Nephron progenitor cell (in vitro differentiated cells): Measurements from ENCODE around the gene SULT2B1.
A peak's percentile ranks its signal among the peaks of the same experiment; 100 is the strongest.

ENCODE experiments used
- DNase-seq: peaks from one replicate; pipeline ENCODE4 v3.0.0; 2021
- H3K27ac Mint-ChIP-seq: 2 replicates; pipeline ENCODE4 v1.8.0; 2021; ENCODE audit warnings: mild to moderate bottlenecking, moderate library complexity, mixed read lengths
- H3K27me3 Mint-ChIP-seq: 2 replicates; pipeline ENCODE4 v1.8.0; 2021; ENCODE audit warnings: mild to moderate bottlenecking, low read depth, mixed read lengths; ENCODE audit not compliant: poor library complexity
- H3K36me3 Mint-ChIP-seq: 2 replicates; pipeline ENCODE4 v1.8.0; 2021; ENCODE audit warnings: low read depth, mixed read lengths
- H3K4me1 Mint-ChIP-seq: 2 replicates; pipeline ENCODE4 v1.8.0; 2021; ENCODE audit warnings: mixed read lengths
- H3K4me3 Mint-ChIP-seq: 2 replicates; pipeline ENCODE4 v1.8.0; 2021; ENCODE audit warnings: mild to moderate bottlenecking, moderate library complexity, mixed read lengths
- H3K9me3 Mint-ChIP-seq: 2 replicates; pipeline ENCODE4 v1.8.0; 2021; ENCODE audit warnings: mild to moderate bottlenecking, moderate library complexity, mixed read lengths
- TF ChIP-seq, protein P1 (sequence below): fragments of 200-600 bp; sonication (generic); IDR thresholded peaks from 2 replicates; pipeline ENCODE4 v1.5.0; 2021; ENCODE audit warnings: antibody characterized with exemption

The SULT2B1 gene

DNA sequence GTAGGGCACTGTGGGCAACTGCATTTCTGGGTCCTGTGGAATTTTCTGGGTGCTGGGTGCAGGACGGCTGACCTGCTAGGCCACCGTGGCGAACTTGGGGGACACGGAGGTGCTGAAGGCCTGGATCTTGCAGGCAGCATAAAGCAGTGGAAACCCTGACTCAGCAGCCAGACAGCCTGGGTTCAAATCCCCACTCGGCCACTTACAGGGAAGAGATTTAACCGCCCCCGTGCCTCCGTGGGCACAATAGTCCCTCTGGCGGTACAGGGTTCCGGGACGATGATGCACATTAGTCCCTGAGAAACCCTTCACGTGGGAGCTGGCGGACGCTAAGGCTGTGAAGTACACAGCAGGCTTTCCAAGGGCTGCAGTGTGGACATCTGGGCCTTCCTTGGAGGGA lies 59.9 kb downstream of the SULT2B1 start:
- no peaks in the 10 kb centered on the region for H3K27me3 Mint-ChIP-seq
- no peak overlapping the region for H3K27ac Mint-ChIP-seq
- no peaks in the 10 kb centered on the region for H3K9me3 Mint-ChIP-seq
- H3K4me1 Mint-ChIP-seq = peaks cover 31% of the 10 kb centered on the region
- TF ChIP-seq, protein P1, sequence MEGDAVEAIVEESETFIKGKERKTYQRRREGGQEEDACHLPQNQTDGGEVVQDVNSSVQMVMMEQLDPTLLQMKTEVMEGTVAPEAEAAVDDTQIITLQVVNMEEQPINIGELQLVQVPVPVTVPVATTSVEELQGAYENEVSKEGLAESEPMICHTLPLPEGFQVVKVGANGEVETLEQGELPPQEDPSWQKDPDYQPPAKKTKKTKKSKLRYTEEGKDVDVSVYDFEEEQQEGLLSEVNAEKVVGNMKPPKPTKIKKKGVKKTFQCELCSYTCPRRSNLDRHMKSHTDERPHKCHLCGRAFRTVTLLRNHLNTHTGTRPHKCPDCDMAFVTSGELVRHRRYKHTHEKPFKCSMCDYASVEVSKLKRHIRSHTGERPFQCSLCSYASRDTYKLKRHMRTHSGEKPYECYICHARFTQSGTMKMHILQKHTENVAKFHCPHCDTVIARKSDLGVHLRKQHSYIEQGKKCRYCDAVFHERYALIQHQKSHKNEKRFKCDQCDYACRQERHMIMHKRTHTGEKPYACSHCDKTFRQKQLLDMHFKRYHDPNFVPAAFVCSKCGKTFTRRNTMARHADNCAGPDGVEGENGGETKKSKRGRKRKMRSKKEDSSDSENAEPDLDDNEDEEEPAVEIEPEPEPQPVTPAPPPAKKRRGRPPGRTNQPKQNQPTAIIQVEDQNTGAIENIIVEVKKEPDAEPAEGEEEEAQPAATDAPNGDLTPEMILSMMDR = no peak
- H3K36me3 Mint-ChIP-seq = peaks cover 12% of the 10 kb centered on the region
- DNase-seq = no peak
- no peak overlapping the region for H3K4me3 Mint-ChIP-seq

DNA sequence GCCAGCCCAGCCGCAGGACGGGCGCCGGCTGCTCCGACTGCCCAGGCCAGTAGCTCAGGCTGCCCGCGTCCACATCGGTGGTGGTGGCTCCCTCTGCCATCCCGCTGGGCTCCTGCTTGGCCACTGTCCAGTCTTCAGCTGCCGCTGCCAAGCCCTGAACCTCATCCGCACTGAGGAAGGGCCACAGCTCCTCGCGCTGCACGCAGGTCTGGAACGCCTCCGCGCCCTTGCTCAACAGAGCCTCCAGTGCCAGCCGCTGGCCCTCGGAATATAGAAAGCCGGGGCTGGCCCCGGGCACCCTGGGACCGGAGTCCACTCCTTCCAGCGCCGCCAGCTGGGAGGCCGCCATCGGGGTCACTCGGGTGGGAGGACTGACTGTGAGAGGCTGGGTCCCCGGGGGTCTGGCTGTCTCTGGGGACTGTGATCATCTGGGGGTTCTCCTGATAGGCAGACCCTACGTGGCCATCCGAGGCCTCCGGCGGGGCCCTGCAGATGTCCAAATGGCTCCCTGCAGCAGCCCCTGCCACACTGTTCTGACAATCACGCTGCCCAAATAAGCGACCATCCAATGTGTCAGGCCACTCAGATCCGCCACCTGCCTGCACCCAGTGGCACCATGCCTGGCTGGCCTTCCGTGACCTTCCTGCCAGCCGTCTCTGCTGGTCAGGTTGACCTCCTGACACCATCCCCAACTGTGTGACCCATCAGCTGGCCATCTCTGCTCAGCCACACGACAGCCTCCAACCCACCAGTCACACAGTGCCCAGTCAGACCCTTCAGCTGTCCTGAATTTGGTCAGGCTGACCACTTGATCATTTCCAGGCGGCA lies 61.3 kb downstream of the SULT2B1 start:
- Mint-ChIP-seq H3K27ac (peak overlapping the region; percentile 98), H3K9me3 (no peaks in the 10 kb centered on the region), H3K4me3 (no peak overlapping the region), H3K4me1 (peaks cover 44% of the 10 kb centered on the region), H3K36me3 (peaks cover 14% of the 10 kb centered on the region), H3K27me3 (no peaks in the 10 kb centered on the region)
- DNase-seq = no peak
- TF ChIP-seq, protein P1 = no peak

DNA sequence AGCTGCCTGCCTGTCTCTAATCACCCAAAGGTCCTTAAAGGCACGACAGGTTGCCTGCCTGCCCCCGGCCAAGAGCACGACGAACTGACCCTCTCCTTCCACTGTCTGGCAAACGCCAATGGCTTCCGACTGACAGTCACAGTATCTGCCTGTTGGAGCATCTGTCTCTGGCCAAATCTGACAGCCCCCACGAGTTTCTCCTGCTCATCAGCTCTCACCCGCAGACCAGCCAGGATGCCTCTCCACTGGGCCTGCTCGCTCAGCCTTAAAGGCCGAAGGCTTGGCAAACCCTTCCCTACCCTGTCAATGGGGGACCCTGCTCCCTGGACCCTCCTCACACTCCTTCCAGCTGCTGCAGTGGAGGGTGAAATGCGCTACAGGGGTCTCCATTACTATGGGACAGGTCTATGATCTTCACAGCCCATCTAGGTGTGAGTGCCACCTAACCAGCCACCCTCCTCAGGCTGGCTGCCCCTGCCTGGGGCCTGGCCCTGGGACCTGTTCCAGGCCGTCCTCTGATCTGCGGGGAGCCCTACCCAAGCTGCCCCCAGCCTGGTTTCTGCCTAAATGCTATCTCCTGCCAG lies 62.0 kb downstream of the SULT2B1 start:
- Mint-ChIP-seq H3K9me3 (no peaks in the 10 kb centered on the region), H3K36me3 (peaks cover 19% of the 10 kb centered on the region), H3K4me3 (no peak overlapping the region), H3K27ac (peak overlapping the region; percentile 98), H3K4me1 (peaks cover 51% of the 10 kb centered on the region), H3K27me3 (no peaks in the 10 kb centered on the region)
- TF ChIP-seq, protein P1 = no peak
- DNase-seq = no peak

DNA sequence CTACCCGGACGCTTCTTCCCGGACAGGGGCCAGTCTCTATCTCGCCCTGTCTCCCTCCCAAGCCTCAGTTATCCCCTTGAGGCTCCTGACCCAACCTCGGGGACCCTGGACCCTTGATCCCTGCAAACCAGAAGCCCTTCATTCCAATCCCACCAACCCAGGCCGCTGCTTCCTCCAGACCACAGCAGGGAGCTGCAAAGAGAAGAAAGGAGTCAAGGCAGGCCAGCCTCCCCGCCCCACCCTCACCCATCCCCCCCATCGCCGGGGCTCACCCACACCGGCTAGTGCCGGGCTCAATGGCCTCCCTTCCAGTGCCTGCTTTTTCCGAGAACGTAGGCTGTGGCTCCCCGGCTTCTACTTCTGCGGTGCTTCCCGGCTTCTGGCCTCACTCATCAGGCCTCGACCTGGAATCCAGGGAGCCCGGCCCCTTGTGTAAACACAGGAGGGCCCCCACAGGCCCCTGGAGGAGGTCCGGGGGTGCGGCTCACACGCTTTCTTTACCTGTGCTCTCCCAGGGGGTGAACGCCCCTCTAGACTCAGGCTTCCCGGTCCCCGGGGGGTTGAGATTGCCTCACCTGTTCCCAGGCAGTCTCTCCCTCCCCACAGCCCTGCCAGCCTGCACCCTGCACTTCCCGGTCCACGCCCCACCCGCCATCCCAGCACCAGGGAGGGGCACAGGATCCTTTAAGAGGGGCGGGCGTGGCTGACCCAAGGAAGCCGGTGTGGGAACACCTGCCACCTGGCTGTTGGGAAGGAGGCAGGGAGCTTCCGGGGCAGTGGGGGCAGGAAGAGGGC lies 62.7 kb downstream of the SULT2B1 start, which contains the start of gene FAM83E:
Gene FAM83E, minus strand, starts transcription at position 641 of the 795 bp plus-strand sequence. CDS start 1,704 bp downstream, outside the sequence.
- Mint-ChIP-seq H3K4me3 (peak within 1 kb of the TSS; percentile 52), H3K4me1 (peaks cover 54% of the 10 kb centered on the region), H3K27me3 (no peaks in the 10 kb centered on the region), H3K9me3 (no peaks in the 10 kb centered on the region), H3K27ac (peak within 1 kb of the TSS; percentile 98), H3K36me3 (peaks cover 19% of the 10 kb centered on the region)
- no peak for DNase-seq
- TF ChIP-seq, protein P1 = no peak

DNA sequence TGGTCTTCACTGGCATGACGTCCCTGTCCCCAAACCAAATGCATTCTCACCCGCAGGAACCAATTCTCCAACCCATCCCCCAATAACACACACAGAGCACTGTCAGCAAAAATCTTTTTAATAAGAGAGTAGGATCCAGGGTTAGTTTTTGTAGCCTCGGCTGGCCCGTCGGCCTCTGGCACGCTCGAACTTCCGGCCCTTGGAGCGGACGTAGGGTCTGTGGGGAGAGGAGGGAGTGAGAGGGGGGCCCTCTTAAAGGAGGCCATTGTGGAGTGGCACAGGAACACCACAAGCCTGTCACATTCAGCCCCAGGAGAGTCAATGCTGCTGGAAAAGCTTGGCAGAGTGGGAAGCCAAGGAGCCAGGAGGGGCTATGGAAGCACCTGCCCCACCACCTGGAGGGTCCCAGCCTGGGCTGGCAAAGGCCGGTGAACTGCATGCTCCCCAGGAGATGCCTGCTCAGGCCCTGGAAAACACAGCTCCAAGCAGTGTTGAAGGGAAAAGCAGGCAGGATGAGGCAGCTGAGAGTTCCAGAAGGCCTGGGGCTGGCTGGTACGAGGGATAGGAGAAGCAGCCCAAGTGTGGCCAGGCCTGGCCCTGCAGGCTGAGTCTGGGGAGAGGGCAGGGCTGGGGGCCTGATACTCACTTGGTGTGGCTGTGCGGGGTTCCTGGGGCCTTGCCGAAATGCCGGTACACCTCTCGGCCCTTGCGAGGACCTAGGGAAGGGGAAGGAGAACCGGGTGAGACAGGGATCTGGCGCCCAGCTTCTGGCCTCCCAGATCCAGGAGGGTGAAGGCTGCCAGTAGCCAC lies 63.5 kb downstream of the SULT2B1 start:
- peaks cover 19% of the 10 kb centered on the region for H3K36me3 Mint-ChIP-seq
- TF ChIP-seq, protein P1 = no peak
- peak overlapping the region; percentile 95 for H3K27ac Mint-ChIP-seq
- H3K4me3 Mint-ChIP-seq = peak overlapping the region; percentile 52
- DNase-seq = no peak
- H3K4me1 Mint-ChIP-seq = peaks cover 61% of the 10 kb centered on the region
- no peaks in the 10 kb centered on the region for H3K27me3 Mint-ChIP-seq
- no peaks in the 10 kb centered on the region for H3K9me3 Mint-ChIP-seq
